ENCODE results near the gene TMEM184B. TPM values are rescaled to one million over a fixed set of nuclear protein-coding genes. Genes with fewer than 3 reads are reported as not detected.
"Not testable (repeated sequence)": the region's sequence is repeated elsewhere in the genome, so short reads cannot be mapped to it uniquely, and the experiment has no call there.

TMEM184B gene
- total and polyA plus RNA-seq, 2 donors from 2014 or later: 22.9 to 54.1 TPM

GRCh38 chr22:38236786-38237185, 36.0 kb downstream of the TMEM184B start:
- H3K4me3 ChIP-seq (ENCODE audit: low read length in 3 of 3): no peak overlapping the region
- H3K27ac ChIP-seq (ENCODE audit: low read depth in 2 of 2, low read length in 2 of 2): peak overlapping the region; percentile 0 to 49
- H3K9ac ChIP-seq (ENCODE audit: low read length in 3 of 3): no peak overlapping the region
- no peaks in the 10 kb centered on the region for H3K27me3 ChIP-seq (ENCODE audit: control insufficient read depth, insufficient read depth, low read length)
- H3K36me3 ChIP-seq (ENCODE audit: control insufficient read depth in 2 of 3, insufficient read depth in 3 of 3, low read length in 3 of 3): peaks cover 0 to 11% (median 5%) of the 10 kb centered on the region in 3 donors
- H3K9me3 ChIP-seq (ENCODE audit: control insufficient read depth in 2 of 3, insufficient read depth in 1 of 3, low read length in 3 of 3): no peaks in the 10 kb centered on the region
- TF ChIP-seq CTCF (IDR thresholded peaks at IDR 0.05; ENCODE audit: borderline replicate concordance, extremely low read depth, insufficient read depth): no peak
- intact Hi-C loops (cut with DNase I): no loop called here
- H3K4me1 ChIP-seq (ENCODE audit: control insufficient read depth in 2 of 3, insufficient read depth in 2 of 3, low read depth in 1 of 3, low read length in 3 of 3): peaks cover 0 to 16% (median 11%) of the 10 kb centered on the region in 3 donors
- FAIRE-seq: no peak
- DNase-seq: peak in 3 of 5 donors; percentile 50 to 71 (median 61)

DNA sequence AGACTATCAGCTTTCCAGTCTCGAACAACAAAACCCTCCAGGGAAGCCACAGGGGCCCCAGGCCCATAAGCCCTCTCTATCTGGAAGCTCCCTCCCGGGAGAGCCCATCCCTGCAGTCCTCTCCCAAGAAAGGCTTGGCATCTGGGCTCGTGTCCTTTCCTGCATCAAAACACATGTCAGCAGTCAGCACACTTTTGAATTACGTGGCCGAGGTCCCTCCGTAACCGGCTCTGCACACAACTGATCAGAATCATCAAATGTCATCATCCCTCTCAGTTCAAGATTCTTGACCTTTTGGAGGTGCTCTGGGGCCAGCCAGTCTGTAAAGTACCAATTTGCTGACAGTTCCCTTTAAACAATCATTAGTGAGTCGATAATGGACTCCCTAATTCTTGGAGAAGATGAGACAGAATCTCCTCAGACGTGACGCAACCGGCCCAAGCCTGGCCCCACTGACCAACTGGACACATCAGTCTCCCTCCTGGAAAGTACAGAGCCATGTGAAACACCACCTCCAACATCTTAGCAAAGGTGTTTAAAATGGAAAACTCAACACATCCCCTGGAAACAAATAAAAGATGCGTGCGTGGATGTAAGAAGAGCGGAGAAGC, 37.5 kb downstream of the TMEM184B start:
- no peak overlapping the region for H3K4me3 ChIP-seq (ENCODE audit: low read length in 3 of 3)
- no peak overlapping the region for H3K9ac ChIP-seq (ENCODE audit: low read length in 3 of 3)
- DNase-seq (no peak), FAIRE-seq (no peak)
- no peaks in the 10 kb centered on the region for H3K9me3 ChIP-seq (ENCODE audit: control insufficient read depth in 2 of 3, insufficient read depth in 1 of 3, low read length in 3 of 3)
- peaks cover 0 to 17% (median 11%) of the 10 kb centered on the region in 3 donors for H3K4me1 ChIP-seq (ENCODE audit: control insufficient read depth in 2 of 3, insufficient read depth in 2 of 3, low read depth in 1 of 3, low read length in 3 of 3)
- intact Hi-C loops (cut with DNase I): no loop called here
- H3K27me3 ChIP-seq (ENCODE audit: control insufficient read depth, insufficient read depth, low read length): no peaks in the 10 kb centered on the region
- no peak overlapping the region for H3K27ac ChIP-seq (ENCODE audit: low read depth in 2 of 2, low read length in 2 of 2)
- peaks cover 0 to 18% (median 10%) of the 10 kb centered on the region in 3 donors for H3K36me3 ChIP-seq (ENCODE audit: control insufficient read depth in 2 of 3, insufficient read depth in 3 of 3, low read length in 3 of 3)
- no peak for TF ChIP-seq CTCF (IDR thresholded peaks at IDR 0.05; ENCODE audit: borderline replicate concordance, extremely low read depth, insufficient read depth)

DNA sequence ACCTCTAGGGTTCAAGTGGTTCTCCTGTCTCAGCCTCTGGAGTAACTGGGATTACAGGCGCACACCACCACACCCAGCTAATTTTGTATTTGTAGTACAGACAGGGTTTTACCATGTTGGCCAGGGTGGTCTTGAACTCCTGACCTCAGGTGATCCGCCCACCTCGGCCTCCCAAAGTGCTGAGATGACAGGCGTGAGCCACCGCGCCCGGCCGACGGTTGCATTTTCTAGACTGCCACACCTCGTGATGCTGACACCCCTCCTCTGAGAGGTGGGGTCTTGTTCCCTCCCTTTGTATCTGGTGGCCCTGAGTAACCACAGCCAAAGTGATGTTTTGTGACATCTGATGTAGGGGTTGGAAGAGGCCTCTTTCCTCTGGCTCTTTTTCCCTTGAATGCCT, 39.0 kb downstream of the TMEM184B start:
- Histone ChIP-seq H3K36me3 (ENCODE audit: control insufficient read depth in 2 of 3, insufficient read depth in 3 of 3, low read length in 3 of 3) (peaks cover 0 to 18% (median 12%) of the 10 kb centered on the region in 3 donors), H3K4me1 (ENCODE audit: control insufficient read depth in 2 of 3, insufficient read depth in 2 of 3, low read depth in 1 of 3, low read length in 3 of 3) (peaks cover 0 to 10% (median 5%) of the 10 kb centered on the region in 3 donors)
- intact Hi-C loops (cut with DNase I); H3K27ac ChIP-seq (ENCODE audit: low read depth in 2 of 2, low read length in 2 of 2); H3K9ac ChIP-seq (ENCODE audit: low read length in 3 of 3); H3K9me3 ChIP-seq (ENCODE audit: control insufficient read depth in 2 of 3, insufficient read depth in 1 of 3, low read length in 3 of 3); H3K27me3 ChIP-seq (ENCODE audit: control insufficient read depth, insufficient read depth, low read length); DNase-seq; FAIRE-seq; H3K4me3 ChIP-seq (ENCODE audit: low read length in 3 of 3): not testable (repeated sequence)

DNA sequence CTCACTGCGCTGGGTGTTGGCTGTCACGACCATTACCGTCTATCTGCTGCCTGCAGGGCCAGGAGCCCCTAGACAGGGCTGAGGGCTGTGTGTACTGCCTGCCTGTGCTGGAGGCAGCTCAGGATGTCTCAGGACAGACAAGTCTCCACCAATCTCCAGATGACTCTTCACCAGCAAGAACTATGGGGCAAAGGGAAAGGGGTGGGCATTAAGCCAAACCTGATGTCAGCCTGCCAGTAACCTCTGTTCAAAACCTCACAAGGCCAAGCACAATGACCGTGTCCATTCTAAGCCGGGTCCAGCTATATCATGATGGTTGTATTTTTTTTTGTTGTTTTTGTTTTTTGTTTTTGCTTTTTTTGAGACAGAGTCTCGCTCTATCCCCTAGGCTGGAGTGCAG, 39.4 kb downstream of the TMEM184B start:
- Histone ChIP-seq H3K36me3 (ENCODE audit: control insufficient read depth in 2 of 3, insufficient read depth in 3 of 3, low read length in 3 of 3) (peaks cover 0 to 18% (median 12%) of the 10 kb centered on the region in 3 donors), H3K27ac (ENCODE audit: low read depth in 2 of 2, low read length in 2 of 2) (no peak overlapping the region), H3K4me3 (ENCODE audit: low read length in 3 of 3) (no peak overlapping the region)

More for the DNA sequence above, 39.4 kb downstream of the TMEM184B start:
- H3K27me3 ChIP-seq (ENCODE audit: control insufficient read depth, insufficient read depth, low read length): no peaks in the 10 kb centered on the region
- H3K4me1 ChIP-seq (ENCODE audit: control insufficient read depth in 2 of 3, insufficient read depth in 2 of 3, low read depth in 1 of 3, low read length in 3 of 3): peaks cover 0 to 8% (median under 1%) of the 10 kb centered on the region in 3 donors
- DNase-seq (no peak), FAIRE-seq (no peak)
- H3K9ac ChIP-seq (ENCODE audit: low read length in 3 of 3): no peak overlapping the region
- TF ChIP-seq CTCF (IDR thresholded peaks at IDR 0.05; ENCODE audit: borderline replicate concordance, extremely low read depth, insufficient read depth): no peak
- intact Hi-C loops (cut with DNase I): no loop called here
- no peaks in the 10 kb centered on the region for H3K9me3 ChIP-seq (ENCODE audit: control insufficient read depth in 2 of 3, insufficient read depth in 1 of 3, low read length in 3 of 3)
